GM21619 (cell line): ENCODE data around the gene RAB17.
"Not testable (repeated sequence)": the region's sequence is repeated elsewhere in the genome, so short reads cannot be mapped to it uniquely, and the experiment has no call there.

Experiments
- ATAC-seq: cut with Tn5 transposase; IDR thresholded peaks from one replicate; pipeline ENCODE4 v1.9.1; 2021; ENCODE audit not compliant: unreplicated experiment

The RAB17 gene

GRCh38 chr2:237625216-237625705 lies 34.7 kb upstream of the RAB17 start:
- no peak for ATAC-seq

DNA sequence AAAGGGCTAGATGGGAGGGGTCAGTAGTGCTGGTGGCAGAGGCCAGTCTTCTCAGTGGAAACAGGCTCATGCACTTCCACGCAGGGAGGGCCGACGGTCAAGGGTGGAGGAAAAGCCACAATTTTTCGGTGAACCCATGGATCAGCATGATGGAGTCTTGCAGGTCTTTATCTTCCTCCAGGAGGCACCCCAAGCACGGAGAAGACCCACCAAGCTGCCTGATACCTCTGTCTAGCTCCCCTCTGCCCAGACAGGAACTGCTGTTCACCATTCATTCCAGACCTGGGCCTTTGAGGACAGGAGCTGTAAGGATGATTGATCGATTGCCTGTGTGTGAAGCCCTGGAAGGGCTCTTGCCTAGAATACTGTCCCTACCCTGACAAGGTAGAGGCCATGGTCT lies 34.0 kb upstream of the RAB17 start:
- ATAC-seq, result no peak

- no peak for ATAC-seq
Measured at GRCh38 chr2:237623428-237624403, 33.2 kb upstream of the RAB17 start.

DNA sequence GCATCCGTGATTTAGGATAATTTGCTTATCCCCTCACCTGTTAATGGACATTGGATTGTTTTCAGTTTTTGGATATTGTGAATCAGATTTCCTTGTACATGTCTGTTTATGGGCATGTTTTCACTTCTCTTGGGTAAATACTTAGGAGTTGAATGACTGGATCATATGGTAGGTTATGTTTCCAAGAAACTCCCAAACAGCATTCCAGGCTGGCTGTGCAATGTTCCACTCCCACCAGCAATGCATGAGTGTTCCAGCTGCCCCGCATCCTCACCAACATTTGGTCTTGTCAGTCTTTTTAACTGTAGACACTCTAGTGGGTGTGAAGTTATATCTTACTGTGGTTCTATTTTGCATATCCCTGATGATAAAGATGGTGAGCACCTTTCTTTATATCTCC lies 27.9 kb upstream of the RAB17 start:
- ATAC-seq, result no peak

- ATAC-seq, result no peak
Measured at GRCh38 chr2:237617587-237617982, 27.1 kb upstream of the RAB17 start.

GRCh38 chr2:237616734-237617586 lies 26.4 kb upstream of the RAB17 start:
- ATAC-seq, result no peak

DNA sequence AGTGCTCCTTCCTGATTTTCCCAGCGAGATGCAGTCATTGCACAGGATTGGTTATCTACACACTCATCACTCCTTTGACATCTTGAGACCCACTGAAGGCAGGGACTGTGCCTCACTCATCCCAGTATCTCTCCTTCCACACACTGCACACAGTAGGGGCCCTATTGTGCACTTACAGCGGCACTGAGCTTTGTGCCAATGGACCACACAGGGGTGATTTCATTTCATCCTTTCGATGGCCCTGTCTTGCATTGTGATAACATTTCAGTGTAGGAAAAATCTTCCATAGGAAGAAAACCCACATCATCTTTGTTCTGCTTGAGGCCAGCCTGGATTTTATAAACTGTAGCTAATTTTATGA lies 25.8 kb upstream of the RAB17 start:
- no peak for ATAC-seq

DNA sequence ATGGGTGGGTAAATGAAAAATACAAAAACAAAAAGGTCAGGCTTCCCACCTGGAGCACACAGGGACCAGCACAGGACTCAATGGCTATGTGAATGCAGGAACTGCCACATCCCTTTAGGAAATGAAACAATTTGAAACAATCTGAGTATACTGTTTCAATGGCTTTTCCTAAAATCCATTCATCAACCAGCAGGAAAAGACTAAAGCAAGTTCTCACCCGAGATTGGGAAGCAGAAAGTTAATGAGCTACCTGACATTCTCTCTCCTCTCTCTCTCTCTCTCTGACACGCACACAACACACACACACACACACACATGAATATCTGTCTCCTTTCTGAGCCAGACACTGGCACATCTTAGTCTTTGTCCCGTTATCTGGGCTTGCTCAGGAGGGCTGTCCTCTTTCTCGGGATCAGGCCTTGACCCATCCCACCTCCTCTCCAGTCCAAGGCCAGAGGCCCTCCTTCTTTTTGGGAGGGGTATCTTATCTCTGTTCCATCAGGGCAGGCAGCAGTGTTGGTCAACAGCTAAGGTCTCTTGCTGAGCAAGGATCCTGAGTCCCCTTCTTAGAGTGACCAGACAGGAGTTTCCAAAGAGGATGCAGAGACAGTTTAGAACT lies 25.2 kb upstream of the RAB17 start:
- no peak for ATAC-seq

GRCh38 chr2:237614151-237614720 lies 23.7 kb upstream of the RAB17 start:
- no peak for ATAC-seq

GRCh38 chr2:237613679-237614078 lies 23.1 kb upstream of the RAB17 start:
- no peak for ATAC-seq

- no peak for ATAC-seq
Measured at GRCh38 chr2:237612527-237613357, 22.2 kb upstream of the RAB17 start.

DNA sequence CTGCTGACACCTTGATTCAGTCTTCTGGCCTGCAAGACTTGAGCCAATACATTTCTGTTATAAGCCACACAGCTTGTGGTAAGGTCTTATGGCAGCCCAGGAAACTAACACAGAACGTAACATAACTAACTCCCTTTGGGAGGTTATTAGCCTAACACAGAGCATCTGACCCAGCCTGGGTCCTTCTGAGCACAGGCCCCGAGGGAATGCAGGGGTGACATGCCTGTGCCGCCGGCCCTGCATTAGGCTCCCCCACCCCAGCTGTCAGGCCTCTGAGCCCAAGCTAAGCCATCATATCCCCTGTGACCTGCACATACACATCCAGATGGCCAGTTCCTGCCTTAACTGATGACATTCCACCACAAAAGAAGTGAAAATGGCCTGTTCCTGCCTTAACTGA lies 16.0 kb upstream of the RAB17 start:
- not testable (repeated sequence) for ATAC-seq

GRCh38 chr2:237604960-237605359 lies 14.4 kb upstream of the RAB17 start:
- no peak for ATAC-seq

GRCh38 chr2:237604391-237604790 lies 13.9 kb upstream of the RAB17 start:
- no peak for ATAC-seq

GRCh38 chr2:237603718-237604362 lies 13.3 kb upstream of the RAB17 start:
- ATAC-seq, result no peak

GRCh38 chr2:237603049-237603717 lies 12.6 kb upstream of the RAB17 start:
- ATAC-seq, result no peak

- ATAC-seq, result no peak
Measured at GRCh38 chr2:237602409-237602808, 11.9 kb upstream of the RAB17 start.

- ATAC-seq, result no peak
Measured at GRCh38 chr2:237601453-237602116, 11.1 kb upstream of the RAB17 start.
